ENCODE data around the gene SPTBN1. TPM values are rescaled to one million over a fixed set of nuclear protein-coding genes. Genes with fewer than 3 reads are reported as not detected.
A peak's percentile ranks its signal among the peaks of the same experiment; 100 is the strongest.

SPTBN1 gene
- total RNA-seq, 1 donor from 2014 or later: 70.3 TPM

DNA sequence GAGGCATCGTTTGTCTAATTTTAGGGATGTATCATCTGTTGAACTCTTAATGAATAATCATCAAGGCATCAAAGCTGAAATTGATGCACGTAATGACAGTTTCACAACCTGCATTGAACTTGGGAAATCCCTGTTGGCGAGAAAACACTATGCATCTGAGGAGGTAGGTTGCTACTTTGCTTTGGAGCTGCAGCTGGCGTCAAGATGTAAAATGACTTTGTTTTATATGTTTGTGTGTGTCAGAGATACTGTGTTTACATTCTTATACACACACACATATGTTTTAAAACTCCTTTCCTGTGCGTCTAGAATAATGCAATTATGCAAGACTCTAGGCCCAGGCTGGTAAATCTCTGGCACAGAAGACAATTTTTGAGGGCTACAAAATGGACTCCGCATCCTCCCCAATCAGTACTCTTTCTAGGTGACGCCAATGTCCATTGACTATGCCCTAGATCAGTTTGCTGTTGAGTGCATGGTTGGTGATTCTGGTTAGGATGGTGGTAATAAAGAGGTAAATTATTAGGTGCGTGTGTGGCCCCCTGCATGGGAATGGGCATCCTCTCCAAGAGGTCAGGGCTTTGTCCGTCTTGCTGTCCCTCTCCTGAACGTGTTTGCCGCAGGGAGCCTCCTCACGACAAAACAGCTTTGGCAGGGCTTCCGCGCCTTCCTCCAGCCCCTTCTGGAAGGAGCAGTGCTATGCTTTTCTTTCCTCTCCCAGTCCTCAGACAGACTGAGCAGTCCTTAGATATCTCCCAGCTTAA, 199.1 kb downstream of the SPTBN1 start:
- Mint-ChIP-seq H3K9me3 (no peaks in the 10 kb centered on the region), H3K4me3 (ENCODE audit: low read depth) (no peak overlapping the region), H3K27ac (no peak overlapping the region), H3K36me3 (ENCODE audit: low read depth) (peaks cover 86% of the 10 kb centered on the region), H3K27me3 (ENCODE audit: low read depth) (no peaks in the 10 kb centered on the region), H3K4me1 (ENCODE audit: low read depth) (peaks cover 26% of the 10 kb centered on the region)
- DNase-seq (ENCODE audit: low spot score): no peak
- intact Hi-C loops (cut with micrococcal nuclease): loop anchor here (10.0 kb wide), 1 partner anchor 770 kb away; no protein-coding TSS in a partner anchor

DNA sequence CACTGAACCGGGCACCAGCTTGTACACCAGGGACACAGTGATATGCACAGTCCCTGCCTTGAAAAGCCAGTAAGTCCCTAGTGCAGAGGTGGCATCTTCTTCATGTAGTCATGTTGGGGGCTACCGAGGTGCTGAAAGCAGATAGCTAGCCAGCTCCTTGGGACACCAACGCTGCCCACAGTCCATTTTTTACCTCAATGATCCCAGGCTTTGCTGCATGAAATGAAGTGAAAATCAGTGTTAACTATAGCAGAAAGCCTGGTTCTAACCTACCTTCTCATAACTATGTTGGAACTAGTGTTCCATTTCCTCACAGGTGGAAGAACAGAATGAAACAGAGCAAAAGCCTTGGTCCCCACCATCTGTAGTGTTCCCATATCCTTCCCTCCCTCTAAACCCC, 200.7 kb downstream of the SPTBN1 start:
- Mint-ChIP-seq H3K27me3 (ENCODE audit: low read depth) (no peaks in the 10 kb centered on the region), H3K9me3 (no peaks in the 10 kb centered on the region), H3K4me3 (ENCODE audit: low read depth) (no peak overlapping the region), H3K36me3 (ENCODE audit: low read depth) (peaks cover 93% of the 10 kb centered on the region), H3K4me1 (ENCODE audit: low read depth) (peaks cover 26% of the 10 kb centered on the region), H3K27ac (no peak overlapping the region)
- intact Hi-C loops (cut with micrococcal nuclease): loop anchor here (1.0 to 10.0 kb wide), 3 partner anchors 47 to 772 kb away; no protein-coding TSS in a partner anchor
- DNase-seq (ENCODE audit: low spot score): no peak

DNA sequence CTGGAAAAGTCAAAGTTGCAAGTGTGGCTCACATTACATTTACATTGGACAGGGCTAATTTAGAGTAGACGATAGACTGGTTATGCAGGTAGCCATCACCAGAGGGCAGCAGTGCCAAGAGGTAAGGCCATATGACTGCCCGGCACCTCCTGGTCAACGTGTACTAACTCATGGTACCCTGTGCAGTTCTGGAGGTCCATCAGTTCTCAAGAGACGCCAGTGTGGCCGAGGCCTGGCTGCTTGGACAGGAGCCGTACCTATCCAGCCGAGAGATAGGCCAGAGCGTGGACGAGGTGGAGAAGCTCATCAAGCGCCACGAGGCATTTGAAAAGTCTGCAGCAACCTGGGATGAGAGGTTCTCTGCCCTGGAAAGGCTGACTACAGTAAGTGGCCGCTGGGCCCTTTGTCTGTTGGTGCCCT, 201.5 kb downstream of the SPTBN1 start:
- Mint-ChIP-seq H3K27me3 (ENCODE audit: low read depth) (no peaks in the 10 kb centered on the region), H3K36me3 (ENCODE audit: low read depth) (peaks cover 93% of the 10 kb centered on the region), H3K9me3 (no peaks in the 10 kb centered on the region), H3K4me1 (ENCODE audit: low read depth) (peaks cover 21% of the 10 kb centered on the region), H3K27ac (peak overlapping the region; percentile 8), H3K4me3 (ENCODE audit: low read depth) (no peak overlapping the region)
- DNase-seq (ENCODE audit: low spot score): no peak
- intact Hi-C loops (cut with micrococcal nuclease): loop anchor here (1.0 to 10.0 kb wide), 3 partner anchors 47 to 773 kb away; no protein-coding TSS in a partner anchor

DNA sequence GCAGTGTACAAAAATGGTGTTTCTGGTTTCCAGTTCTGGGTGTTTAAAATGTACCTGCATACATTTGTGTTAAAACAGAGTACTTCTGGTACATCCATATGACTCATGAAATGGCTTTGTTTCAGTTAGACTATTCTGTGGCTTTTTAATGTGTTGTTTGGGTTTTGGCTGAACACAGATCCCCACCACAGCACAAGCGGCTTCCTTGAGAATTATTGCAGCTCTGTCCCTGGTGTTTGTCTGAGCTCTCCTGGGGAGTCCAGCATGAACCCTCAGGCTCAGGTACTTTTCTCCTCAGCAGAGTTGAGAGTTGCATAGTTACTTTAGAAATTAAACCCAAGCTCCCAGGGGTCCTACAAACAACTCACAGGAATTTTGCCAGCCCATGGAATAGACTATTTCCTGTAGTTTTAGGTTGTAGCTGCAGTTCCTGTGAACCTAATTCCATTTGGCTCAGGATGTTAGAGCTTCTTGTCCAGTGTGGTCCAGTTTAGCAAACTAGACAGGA, 202.5 kb downstream of the SPTBN1 start:
- Mint-ChIP-seq H3K27me3 (ENCODE audit: low read depth) (no peaks in the 10 kb centered on the region), H3K4me1 (ENCODE audit: low read depth) (peaks cover 18% of the 10 kb centered on the region), H3K27ac (no peak overlapping the region), H3K9me3 (no peaks in the 10 kb centered on the region), H3K36me3 (ENCODE audit: low read depth) (peaks cover 92% of the 10 kb centered on the region), H3K4me3 (ENCODE audit: low read depth) (no peak overlapping the region)
- intact Hi-C loops (cut with micrococcal nuclease): loop anchor here (10.0 kb wide), 1 partner anchor 774 kb away; no protein-coding TSS in a partner anchor
- DNase-seq (ENCODE audit: low spot score): no peak

- H3K27ac Mint-ChIP-seq: no peak overlapping the region
Observed at GRCh38 chr2:54659527-54659926, 203.4 kb downstream of the SPTBN1 start.

GRCh38 chr2:54660752-54661151, 204.6 kb downstream of the SPTBN1 start:
- H3K4me3 Mint-ChIP-seq (ENCODE audit: low read depth): no peak overlapping the region
- peaks cover 22% of the 10 kb centered on the region for H3K4me1 Mint-ChIP-seq (ENCODE audit: low read depth)
- no peaks in the 10 kb centered on the region for H3K9me3 Mint-ChIP-seq
- no peak overlapping the region for H3K27ac Mint-ChIP-seq
- intact Hi-C loops (cut with micrococcal nuclease): no loop called here
- no peaks in the 10 kb centered on the region for H3K27me3 Mint-ChIP-seq (ENCODE audit: low read depth)
- H3K36me3 Mint-ChIP-seq (ENCODE audit: low read depth): peaks cover 90% of the 10 kb centered on the region
- no peak for DNase-seq (ENCODE audit: low spot score)

More at GRCh38 chr2:54659527-54659926, 203.4 kb downstream of the SPTBN1 start:
- DNase-seq (ENCODE audit: low spot score): no peak
- intact Hi-C loops (cut with micrococcal nuclease): loop anchor here (10.0 kb wide), 1 partner anchor 775 kb away; no protein-coding TSS in a partner anchor
- H3K4me3 Mint-ChIP-seq (ENCODE audit: low read depth): no peak overlapping the region
- no peaks in the 10 kb centered on the region for H3K9me3 Mint-ChIP-seq
- peaks cover 18% of the 10 kb centered on the region for H3K4me1 Mint-ChIP-seq (ENCODE audit: low read depth)
- no peaks in the 10 kb centered on the region for H3K27me3 Mint-ChIP-seq (ENCODE audit: low read depth)
- peaks cover 92% of the 10 kb centered on the region for H3K36me3 Mint-ChIP-seq (ENCODE audit: low read depth)

DNA sequence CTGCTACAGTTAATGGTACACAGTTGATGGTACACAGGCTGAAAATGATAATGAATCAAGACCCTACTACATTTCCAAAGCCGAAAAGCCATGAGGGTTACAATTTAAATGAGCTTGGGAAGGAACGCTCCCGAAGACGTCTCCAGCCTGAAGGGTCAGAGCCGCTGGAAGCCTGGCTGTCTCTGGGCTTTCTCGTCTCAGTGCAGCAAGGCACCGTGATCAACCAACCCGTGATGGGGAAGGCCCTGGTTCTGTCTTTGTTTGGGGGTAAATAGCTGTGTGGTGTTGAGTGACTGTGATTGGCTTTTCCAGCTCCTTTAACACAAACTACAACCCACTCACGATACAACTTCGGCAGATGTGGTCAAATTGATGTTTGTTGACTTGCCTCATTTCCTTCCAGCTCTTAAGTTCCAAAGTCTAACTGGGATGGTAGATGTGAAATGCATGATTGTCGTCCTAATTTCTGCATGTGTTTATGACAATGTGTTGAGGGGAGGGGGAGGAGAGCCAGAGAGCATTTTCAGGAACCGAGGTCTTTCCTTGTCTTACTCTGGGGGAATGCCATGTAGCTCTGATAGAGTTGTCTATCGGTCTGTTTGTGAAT, 207.4 kb downstream of the SPTBN1 start:
- H3K4me1 Mint-ChIP-seq (ENCODE audit: low read depth): peaks cover 14% of the 10 kb centered on the region
- no peaks in the 10 kb centered on the region for H3K9me3 Mint-ChIP-seq
- no peak overlapping the region for H3K4me3 Mint-ChIP-seq (ENCODE audit: low read depth)
- no peak for DNase-seq (ENCODE audit: low spot score)
- no peak overlapping the region for H3K27ac Mint-ChIP-seq
- H3K36me3 Mint-ChIP-seq (ENCODE audit: low read depth): peaks cover 93% of the 10 kb centered on the region
- H3K27me3 Mint-ChIP-seq (ENCODE audit: low read depth): no peaks in the 10 kb centered on the region
- intact Hi-C loops (cut with micrococcal nuclease): loop anchor here (2.0 kb wide), 1 partner anchor 17 kb away; no protein-coding TSS in a partner anchor

GRCh38 chr2:54664238-54664786, 208.2 kb downstream of the SPTBN1 start:
- H3K4me1 Mint-ChIP-seq (ENCODE audit: low read depth): peaks cover 10% of the 10 kb centered on the region
- intact Hi-C loops (cut with micrococcal nuclease): loop anchor here (2.0 kb wide), 1 partner anchor 16 kb away; no protein-coding TSS in a partner anchor
- H3K36me3 Mint-ChIP-seq (ENCODE audit: low read depth): peaks cover 92% of the 10 kb centered on the region
- no peaks in the 10 kb centered on the region for H3K9me3 Mint-ChIP-seq
- no peak overlapping the region for H3K27ac Mint-ChIP-seq
- no peaks in the 10 kb centered on the region for H3K27me3 Mint-ChIP-seq (ENCODE audit: low read depth)
- H3K4me3 Mint-ChIP-seq (ENCODE audit: low read depth): no peak overlapping the region
- DNase-seq (ENCODE audit: low spot score): no peak

GRCh38 chr2:54665436-54665856, 209.3 kb downstream of the SPTBN1 start:
- Mint-ChIP-seq H3K4me3 (ENCODE audit: low read depth) (no peak overlapping the region), H3K27me3 (ENCODE audit: low read depth) (no peaks in the 10 kb centered on the region), H3K36me3 (ENCODE audit: low read depth) (peaks cover 91% of the 10 kb centered on the region), H3K9me3 (no peaks in the 10 kb centered on the region), H3K27ac (no peak overlapping the region), H3K4me1 (ENCODE audit: low read depth) (peaks cover 10% of the 10 kb centered on the region)
- DNase-seq (ENCODE audit: low spot score): no peak
- intact Hi-C loops (cut with micrococcal nuclease): loop anchor here (1.0 to 2.0 kb wide), 3 partner anchors 15 to 173 kb away; no protein-coding TSS in a partner anchor

DNA sequence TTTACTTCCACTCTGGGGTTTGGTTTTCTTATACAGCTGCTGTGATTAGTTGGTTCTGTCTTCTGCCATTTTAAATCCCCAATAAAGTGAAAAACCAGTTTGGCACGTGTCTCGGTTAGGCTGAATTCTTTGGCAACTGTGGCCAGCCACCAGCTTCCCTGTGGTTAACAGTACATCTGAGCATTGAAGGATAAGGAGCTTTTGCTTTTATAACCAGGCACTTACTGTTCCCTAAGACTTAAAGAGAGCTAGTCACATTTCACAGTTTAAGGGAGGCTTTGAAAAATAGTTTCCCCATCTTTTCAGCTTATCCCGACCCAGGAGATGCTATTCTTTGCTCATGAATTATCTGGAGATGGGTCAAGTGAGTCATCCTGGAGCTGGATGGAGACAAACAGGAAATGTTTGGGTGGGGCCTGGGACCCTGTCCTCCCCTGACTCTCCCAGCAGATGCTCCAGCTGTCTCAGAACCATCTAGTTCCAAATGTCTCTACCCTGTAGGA, 210.1 kb downstream of the SPTBN1 start:
- no peak overlapping the region for H3K27ac Mint-ChIP-seq
- no peak overlapping the region for H3K4me3 Mint-ChIP-seq (ENCODE audit: low read depth)
- intact Hi-C loops (cut with micrococcal nuclease): no loop called here
- no peak for DNase-seq (ENCODE audit: low spot score)
- no peaks in the 10 kb centered on the region for H3K27me3 Mint-ChIP-seq (ENCODE audit: low read depth)
- peaks cover 92% of the 10 kb centered on the region for H3K36me3 Mint-ChIP-seq (ENCODE audit: low read depth)
- no peaks in the 10 kb centered on the region for H3K9me3 Mint-ChIP-seq
- H3K4me1 Mint-ChIP-seq (ENCODE audit: low read depth): peaks cover 10% of the 10 kb centered on the region

DNA sequence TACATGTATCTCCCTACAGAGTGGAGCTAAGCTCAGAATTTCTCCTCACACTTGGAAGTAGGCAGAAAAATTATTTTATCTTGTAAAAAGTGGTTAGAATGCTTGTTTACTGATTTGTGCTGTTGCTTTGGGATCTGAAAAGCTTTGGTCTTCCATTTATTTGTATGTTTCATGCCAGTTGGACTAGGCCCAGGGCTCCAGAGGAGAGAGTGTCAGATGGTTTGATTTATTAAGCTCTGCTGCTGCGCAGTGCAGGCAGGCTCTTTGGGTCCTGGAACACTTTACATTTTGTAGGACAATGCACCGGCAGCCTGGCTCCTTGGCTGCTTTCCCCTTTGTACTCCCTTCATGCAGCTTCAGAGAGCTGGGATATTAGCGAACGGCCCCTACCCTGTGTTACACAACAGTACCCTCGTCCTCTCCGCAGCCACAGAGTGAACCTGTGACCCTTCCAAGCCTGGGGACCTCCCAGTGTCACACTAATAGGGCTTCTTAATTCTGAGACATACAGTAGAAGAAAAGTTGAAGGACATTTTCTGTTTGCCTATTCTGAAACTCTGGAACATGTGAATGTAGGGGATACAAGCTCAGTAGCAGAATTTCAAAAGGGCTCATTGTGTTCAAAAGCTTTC, 210.6 kb downstream of the SPTBN1 start:
- Mint-ChIP-seq H3K4me1 (ENCODE audit: low read depth) (peaks cover 10% of the 10 kb centered on the region), H3K27me3 (ENCODE audit: low read depth) (no peaks in the 10 kb centered on the region), H3K9me3 (no peaks in the 10 kb centered on the region), H3K4me3 (ENCODE audit: low read depth) (no peak overlapping the region), H3K27ac (no peak overlapping the region), H3K36me3 (ENCODE audit: low read depth) (peaks cover 88% of the 10 kb centered on the region)
- no peak for DNase-seq (ENCODE audit: low spot score)
- intact Hi-C loops (cut with micrococcal nuclease): no loop called here

- H3K36me3 Mint-ChIP-seq (ENCODE audit: low read depth): peaks cover 84% of the 10 kb centered on the region
- intact Hi-C loops (cut with micrococcal nuclease): no loop called here
- H3K9me3 Mint-ChIP-seq: no peaks in the 10 kb centered on the region
- peaks cover 10% of the 10 kb centered on the region for H3K4me1 Mint-ChIP-seq (ENCODE audit: low read depth)
- H3K27ac Mint-ChIP-seq: no peak overlapping the region
- H3K4me3 Mint-ChIP-seq (ENCODE audit: low read depth): no peak overlapping the region
- no peaks in the 10 kb centered on the region for H3K27me3 Mint-ChIP-seq (ENCODE audit: low read depth)
- no peak for DNase-seq (ENCODE audit: low spot score)
Observed at GRCh38 chr2:54667266-54667639, 211.1 kb downstream of the SPTBN1 start.

Data from activated T-helper 2 cell treated with anti-CD3 and anti-CD28 coated beads, Interferon-gamma antibody, Interleukin-2, Interleukin-4, amounts not matched to agents 10 μg/mL and 5 μg/mL and 100 μg/mL, durations not matched to agents 14 hours and 24 hours and 36 hours (primary cell).